ENCODE data around the gene CD300C.
"Not testable (repeated sequence)": the region's sequence is repeated elsewhere in the genome, so short reads cannot be mapped to it uniquely, and the experiment has no call there.

Gene CD300C

GRCh38 chr17:74565126-74565525, 19.2 kb upstream of the CD300C start:
- DNase-seq = no peak
- intact Hi-C loops (cut with DNase I) = no loop called here

GRCh38 chr17:74563358-74563757, 17.4 kb upstream of the CD300C start:
- intact Hi-C loops (cut with DNase I) = no loop called here

GRCh38 chr17:74561586-74561985, 15.7 kb upstream of the CD300C start:
- intact Hi-C loops (cut with DNase I) = no loop called here
- no peak for DNase-seq

More at GRCh38 chr17:74563358-74563757, 17.4 kb upstream of the CD300C start:
- DNase-seq = no peak

GRCh38 chr17:74558882-74559519, 13.1 kb upstream of the CD300C start:
- DNase-seq = peak in 1 of 10 donors; percentile 12
- intact Hi-C loops (cut with DNase I) = no loop called here

GRCh38 chr17:74558402-74558801, 12.5 kb upstream of the CD300C start:
- intact Hi-C loops (cut with DNase I) = not testable (repeated sequence)

GRCh38 chr17:74555427-74555940, 9.6 kb upstream of the CD300C start:
- DNase-seq = no peak
- intact Hi-C loops (cut with DNase I) = no loop called here

More at GRCh38 chr17:74558402-74558801, 12.5 kb upstream of the CD300C start:
- peak in 1 of 10 donors; percentile 5 for DNase-seq

GRCh38 chr17:74554909-74555308, 9.0 kb upstream of the CD300C start:
- intact Hi-C loops (cut with DNase I) = no loop called here

GRCh38 chr17:74552037-74552436, 6.1 kb upstream of the CD300C start:
- intact Hi-C loops (cut with DNase I) = no loop called here
- peak in 1 of 10 donors; percentile 40 for DNase-seq

More at GRCh38 chr17:74554909-74555308, 9.0 kb upstream of the CD300C start:
- peak in 1 of 10 donors; percentile 18 for DNase-seq

- intact Hi-C loops (cut with DNase I) = no loop called here
- peak in 2 of 10 donors; percentile 35 to 48 for DNase-seq
Observed at GRCh38 chr17:74550602-74551001, 4.7 kb upstream of the CD300C start.

- DNase-seq = peak in 1 of 10 donors; percentile 37
- intact Hi-C loops (cut with DNase I) = no loop called here
Observed at GRCh38 chr17:74549343-74549742, 3.4 kb upstream of the CD300C start.

GRCh38 chr17:74547736-74548135, 1.8 kb upstream of the CD300C start:
- peak in 1 of 10 donors; percentile 69 for DNase-seq
- intact Hi-C loops (cut with DNase I) = no loop called here

- intact Hi-C loops (cut with DNase I) = no loop called here
- peak in 1 of 10 donors; percentile 56 for DNase-seq
Observed at GRCh38 chr17:74547264-74547663, 1.3 kb upstream of the CD300C start.

- intact Hi-C loops (cut with DNase I) = no loop called here
- peak in 3 of 10 donors; percentile 35 to 57 (median 45) for DNase-seq
Observed at GRCh38 chr17:74546586-74546985, 671 bp upstream of the CD300C start.

- intact Hi-C loops (cut with DNase I) = no loop called here
- DNase-seq = peak in 2 of 10 donors; percentile 39 to 59
Observed at GRCh38 chr17:74544991-74545842, 698 bp downstream of the CD300C start.

GRCh38 chr17:74543891-74544760, 1.8 kb downstream of the CD300C start:
- intact Hi-C loops (cut with DNase I) = no loop called here
- DNase-seq = peak in 3 of 10 donors; percentile 53 to 69 (median 55)

GRCh38 chr17:74543406-74543805, 2.5 kb downstream of the CD300C start:
- intact Hi-C loops (cut with DNase I) = no loop called here
- no peak for DNase-seq

GRCh38 chr17:74542727-74543383, 3.1 kb downstream of the CD300C start:
- intact Hi-C loops (cut with DNase I) = no loop called here
- peak in 2 of 10 donors; percentile 40 to 79 for DNase-seq

- intact Hi-C loops (cut with DNase I) = no loop called here
- DNase-seq = peak in 1 of 10 donors; percentile 13
Observed at GRCh38 chr17:74542166-74542565, 3.7 kb downstream of the CD300C start.

GRCh38 chr17:74541176-74542111, 4.5 kb downstream of the CD300C start:
- DNase-seq = peak in 2 of 10 donors; percentile 27 to 52
- intact Hi-C loops (cut with DNase I) = no loop called here

Data from posterior cingulate gyrus (tissue), 11 donors.